ENCODE measurements around the gene FBH1.
"Not testable (repeated sequence)": the region's sequence is repeated elsewhere in the genome, so short reads cannot be mapped to it uniquely, and the experiment has no call there.

Gene FBH1

GRCh38 chr10:5906651-5907050 lies 16.6 kb downstream of the FBH1 start:
- no peaks in the 10 kb centered on the region for H3K9me3 ChIP-seq
- peaks cover 52% of the 10 kb centered on the region for H3K36me3 ChIP-seq
- TF ChIP-seq, protein P1, sequence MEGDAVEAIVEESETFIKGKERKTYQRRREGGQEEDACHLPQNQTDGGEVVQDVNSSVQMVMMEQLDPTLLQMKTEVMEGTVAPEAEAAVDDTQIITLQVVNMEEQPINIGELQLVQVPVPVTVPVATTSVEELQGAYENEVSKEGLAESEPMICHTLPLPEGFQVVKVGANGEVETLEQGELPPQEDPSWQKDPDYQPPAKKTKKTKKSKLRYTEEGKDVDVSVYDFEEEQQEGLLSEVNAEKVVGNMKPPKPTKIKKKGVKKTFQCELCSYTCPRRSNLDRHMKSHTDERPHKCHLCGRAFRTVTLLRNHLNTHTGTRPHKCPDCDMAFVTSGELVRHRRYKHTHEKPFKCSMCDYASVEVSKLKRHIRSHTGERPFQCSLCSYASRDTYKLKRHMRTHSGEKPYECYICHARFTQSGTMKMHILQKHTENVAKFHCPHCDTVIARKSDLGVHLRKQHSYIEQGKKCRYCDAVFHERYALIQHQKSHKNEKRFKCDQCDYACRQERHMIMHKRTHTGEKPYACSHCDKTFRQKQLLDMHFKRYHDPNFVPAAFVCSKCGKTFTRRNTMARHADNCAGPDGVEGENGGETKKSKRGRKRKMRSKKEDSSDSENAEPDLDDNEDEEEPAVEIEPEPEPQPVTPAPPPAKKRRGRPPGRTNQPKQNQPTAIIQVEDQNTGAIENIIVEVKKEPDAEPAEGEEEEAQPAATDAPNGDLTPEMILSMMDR (IDR thresholded peaks at IDR 0.05): no peak
- H3K27ac ChIP-seq: no peak overlapping the region
- H3K4me1 ChIP-seq (ENCODE audit: control insufficient read depth in 1 of 2, insufficient read depth in 1 of 2, low read depth in 1 of 2, low read length in 1 of 2): no peaks in the 10 kb centered on the region
- no peaks in the 10 kb centered on the region for H3K27me3 ChIP-seq
- no peak overlapping the region for H3K4me3 ChIP-seq (ENCODE audit: low read depth in 1 of 2, low read length in 1 of 2)

DNA sequence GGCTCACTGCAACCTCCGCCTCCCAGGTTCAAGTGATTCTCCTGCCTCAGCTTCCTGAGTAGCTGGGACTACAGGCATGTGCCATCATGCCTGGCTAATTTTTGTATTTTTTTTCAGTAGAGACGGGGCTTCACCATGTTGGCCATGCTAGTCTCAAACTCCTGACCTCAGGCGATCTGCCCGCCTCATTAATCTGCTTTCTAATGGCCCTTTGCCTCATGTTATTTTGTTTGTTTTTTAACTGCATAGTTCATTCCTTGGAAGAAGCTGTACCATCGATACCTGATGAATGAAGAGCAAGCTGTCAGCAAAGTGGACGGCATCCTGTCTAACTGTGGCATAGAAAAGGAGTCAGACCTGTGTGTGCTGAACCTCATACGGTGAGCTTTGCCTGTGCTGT lies 18.6 kb downstream of the FBH1 start:
- not testable (repeated sequence) for H3K27me3 ChIP-seq; H3K27ac ChIP-seq; H3K4me1 ChIP-seq (ENCODE audit: control insufficient read depth in 1 of 2, insufficient read depth in 1 of 2, low read depth in 1 of 2, low read length in 1 of 2); H3K4me3 ChIP-seq (ENCODE audit: low read depth in 1 of 2, low read length in 1 of 2); H3K9me3 ChIP-seq
- H3K36me3 ChIP-seq: peaks cover 69% of the 10 kb centered on the region

- no peak overlapping the region for H3K4me3 ChIP-seq (ENCODE audit: low read depth in 1 of 2, low read length in 1 of 2)
- no peaks in the 10 kb centered on the region for H3K27me3 ChIP-seq
- TF ChIP-seq, protein P1 (IDR thresholded peaks at IDR 0.05): no peak
- H3K27ac ChIP-seq: no peak overlapping the region
- H3K4me1 ChIP-seq (ENCODE audit: control insufficient read depth in 1 of 2, insufficient read depth in 1 of 2, low read depth in 1 of 2, low read length in 1 of 2): no peaks in the 10 kb centered on the region
- peaks cover 86% of the 10 kb centered on the region for H3K36me3 ChIP-seq
- no peaks in the 10 kb centered on the region for H3K9me3 ChIP-seq
Observed at GRCh38 chr10:5910323-5911100, 20.5 kb downstream of the FBH1 start.

DNA sequence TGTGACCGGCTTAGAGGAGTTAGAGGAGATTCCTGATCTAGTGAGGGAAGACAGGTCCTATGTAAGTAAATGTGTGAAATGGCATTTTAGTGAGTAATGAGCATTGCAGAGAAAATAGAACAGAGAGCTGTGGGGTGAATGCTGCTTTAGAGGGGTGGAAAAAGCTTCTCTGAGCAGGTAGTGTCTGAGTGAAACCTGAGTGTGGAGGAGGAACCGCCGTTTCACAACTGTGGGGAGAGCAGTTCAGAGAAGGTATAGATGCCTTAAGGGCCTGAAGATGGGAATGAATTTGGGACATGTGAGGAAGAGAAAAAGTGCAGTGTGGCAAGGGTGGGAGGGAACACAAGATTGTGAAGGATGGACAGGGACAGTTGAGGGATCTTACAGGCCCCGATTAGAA lies 21.6 kb downstream of the FBH1 start:
- Histone ChIP-seq H3K9me3 (no peaks in the 10 kb centered on the region), H3K4me1 (ENCODE audit: control insufficient read depth in 1 of 2, insufficient read depth in 1 of 2, low read depth in 1 of 2, low read length in 1 of 2) (no peaks in the 10 kb centered on the region), H3K27ac (no peak overlapping the region), H3K4me3 (ENCODE audit: low read depth in 1 of 2, low read length in 1 of 2) (no peak overlapping the region), H3K36me3 (peaks cover 86% of the 10 kb centered on the region), H3K27me3 (no peaks in the 10 kb centered on the region)
- TF ChIP-seq, protein P1 (IDR thresholded peaks at IDR 0.05): no peak

- H3K36me3 ChIP-seq: peaks cover 100% of the 10 kb centered on the region
- no peaks in the 10 kb centered on the region for H3K4me1 ChIP-seq (ENCODE audit: control insufficient read depth in 1 of 2, insufficient read depth in 1 of 2, low read depth in 1 of 2, low read length in 1 of 2)
- TF ChIP-seq, protein P1 (IDR thresholded peaks at IDR 0.05): no peak
- no peak overlapping the region for H3K27ac ChIP-seq
- no peak overlapping the region for H3K4me3 ChIP-seq (ENCODE audit: low read depth in 1 of 2, low read length in 1 of 2)
- H3K9me3 ChIP-seq: no peaks in the 10 kb centered on the region
- H3K27me3 ChIP-seq: no peaks in the 10 kb centered on the region
Observed at GRCh38 chr10:5913736-5914135, 23.7 kb downstream of the FBH1 start.

DNA sequence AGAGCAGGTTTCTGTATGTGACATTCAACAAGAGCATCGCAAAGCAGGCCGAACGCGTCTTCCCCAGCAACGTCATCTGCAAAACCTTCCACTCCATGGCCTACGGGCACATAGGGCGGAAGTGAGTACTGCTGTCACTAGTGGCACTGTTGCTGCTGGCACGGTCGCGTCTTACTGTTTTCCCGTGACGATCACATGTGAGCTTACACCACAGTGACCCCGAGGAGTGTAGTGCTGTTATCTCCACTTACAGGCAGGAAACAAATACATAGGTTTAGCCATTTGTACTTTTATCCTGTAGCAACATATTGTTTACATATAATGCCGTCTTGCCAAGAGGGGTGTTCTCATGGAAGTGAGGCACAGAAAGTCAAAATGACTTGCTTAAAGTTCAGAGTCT lies 25.4 kb downstream of the FBH1 start:
- H3K27me3 ChIP-seq: no peaks in the 10 kb centered on the region
- TF ChIP-seq, protein P1 (IDR thresholded peaks at IDR 0.05): no peak
- H3K4me3 ChIP-seq (ENCODE audit: low read depth in 1 of 2, low read length in 1 of 2): no peak overlapping the region
- H3K4me1 ChIP-seq (ENCODE audit: control insufficient read depth in 1 of 2, insufficient read depth in 1 of 2, low read depth in 1 of 2, low read length in 1 of 2): no peaks in the 10 kb centered on the region
- H3K27ac ChIP-seq: no peak overlapping the region
- H3K36me3 ChIP-seq: peaks cover 100% of the 10 kb centered on the region
- H3K9me3 ChIP-seq: no peaks in the 10 kb centered on the region
